Measurements from ENCODE around the gene MAPK9.
A peak's percentile ranks its signal among the peaks of the same experiment; 100 is the strongest.

The MAPK9 gene

DNA sequence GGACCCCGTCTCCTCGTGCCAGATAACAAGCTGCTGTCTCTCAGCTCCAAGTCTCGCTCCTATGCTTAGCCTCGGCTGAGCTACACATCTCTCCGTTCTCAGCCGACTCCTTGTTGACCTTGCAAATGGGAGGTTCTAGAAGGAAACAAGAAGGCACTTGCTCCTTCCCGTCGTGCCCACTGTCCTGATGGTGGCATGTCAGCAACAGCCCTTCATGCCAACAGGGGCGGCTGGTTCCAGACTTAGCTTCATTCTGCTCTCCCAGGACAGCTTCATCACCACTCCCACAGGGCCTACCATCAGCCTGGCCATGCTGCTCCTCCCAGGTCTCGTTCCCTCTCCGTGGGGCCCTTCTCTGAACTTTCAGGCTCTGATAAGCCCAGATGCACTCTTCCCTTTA is 69.8 kb downstream of the MAPK9 start:
- no peak for DNase-seq (ENCODE audit: low read depth)
- no peak overlapping the region for H3K4me3 ChIP-seq (ENCODE audit: low read depth, low read length)
- no peak for TF ChIP-seq POLR2A (IDR thresholded peaks at IDR 0.05; ENCODE audit: extremely low read depth, insufficient read length)

- no peak overlapping the region for H3K4me3 ChIP-seq (ENCODE audit: low read depth, low read length)
- no peak for DNase-seq (ENCODE audit: low read depth)
- no peak for TF ChIP-seq POLR2A (IDR thresholded peaks at IDR 0.05; ENCODE audit: extremely low read depth, insufficient read length)
- TF ChIP-seq, protein P1, sequence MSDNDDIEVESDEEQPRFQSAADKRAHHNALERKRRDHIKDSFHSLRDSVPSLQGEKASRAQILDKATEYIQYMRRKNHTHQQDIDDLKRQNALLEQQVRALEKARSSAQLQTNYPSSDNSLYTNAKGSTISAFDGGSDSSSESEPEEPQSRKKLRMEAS (IDR thresholded peaks at IDR 0.05; ENCODE audit: low read depth, low read length): no peak
- TF ChIP-seq, protein P2, sequence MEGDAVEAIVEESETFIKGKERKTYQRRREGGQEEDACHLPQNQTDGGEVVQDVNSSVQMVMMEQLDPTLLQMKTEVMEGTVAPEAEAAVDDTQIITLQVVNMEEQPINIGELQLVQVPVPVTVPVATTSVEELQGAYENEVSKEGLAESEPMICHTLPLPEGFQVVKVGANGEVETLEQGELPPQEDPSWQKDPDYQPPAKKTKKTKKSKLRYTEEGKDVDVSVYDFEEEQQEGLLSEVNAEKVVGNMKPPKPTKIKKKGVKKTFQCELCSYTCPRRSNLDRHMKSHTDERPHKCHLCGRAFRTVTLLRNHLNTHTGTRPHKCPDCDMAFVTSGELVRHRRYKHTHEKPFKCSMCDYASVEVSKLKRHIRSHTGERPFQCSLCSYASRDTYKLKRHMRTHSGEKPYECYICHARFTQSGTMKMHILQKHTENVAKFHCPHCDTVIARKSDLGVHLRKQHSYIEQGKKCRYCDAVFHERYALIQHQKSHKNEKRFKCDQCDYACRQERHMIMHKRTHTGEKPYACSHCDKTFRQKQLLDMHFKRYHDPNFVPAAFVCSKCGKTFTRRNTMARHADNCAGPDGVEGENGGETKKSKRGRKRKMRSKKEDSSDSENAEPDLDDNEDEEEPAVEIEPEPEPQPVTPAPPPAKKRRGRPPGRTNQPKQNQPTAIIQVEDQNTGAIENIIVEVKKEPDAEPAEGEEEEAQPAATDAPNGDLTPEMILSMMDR (IDR thresholded peaks at IDR 0.05; ENCODE audit: low read depth, low read length): no peak
- no peak for TF ChIP-seq MYC (IDR thresholded peaks at IDR 0.05; ENCODE audit: low read depth, low read length)
These were observed 74.1 kb downstream of the MAPK9 start for GRCh38 chr5:180217797-180218196.

DNA sequence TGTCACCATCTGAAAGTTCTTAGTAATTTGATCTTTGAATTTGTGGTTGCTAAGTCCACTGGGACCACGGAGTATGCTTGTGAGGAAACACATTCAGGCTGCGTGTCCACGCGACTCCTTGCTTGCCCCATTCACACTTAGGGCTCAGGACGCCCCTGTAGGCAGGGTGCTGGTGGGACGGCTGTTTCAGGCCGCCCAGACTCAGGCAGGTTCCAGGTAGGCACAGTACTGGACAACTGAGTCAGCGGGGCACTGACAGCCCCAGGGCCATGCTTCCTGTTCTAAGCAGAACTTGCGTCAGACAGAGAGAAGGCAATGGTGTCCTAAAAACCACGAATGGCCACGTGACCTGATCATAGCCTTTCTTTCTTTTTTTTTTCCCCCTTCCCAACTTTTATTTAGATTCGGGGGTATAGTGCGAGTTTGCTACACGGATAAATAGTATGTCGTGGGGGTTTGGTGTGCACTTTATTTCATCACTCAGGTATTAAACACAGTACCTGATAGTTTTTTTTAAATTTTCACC is 75.2 kb downstream of the MAPK9 start:
- H3K4me3 ChIP-seq (ENCODE audit: low read depth, low read length): no peak overlapping the region
- TF ChIP-seq, protein P1 (IDR thresholded peaks at IDR 0.05; ENCODE audit: low read depth, low read length): peak; percentile 59
- TF ChIP-seq POLR2A (IDR thresholded peaks at IDR 0.05; ENCODE audit: extremely low read depth, insufficient read length) (no peak), MYC (IDR thresholded peaks at IDR 0.05; ENCODE audit: low read depth, low read length) (no peak)
- TF ChIP-seq, protein P2 (IDR thresholded peaks at IDR 0.05; ENCODE audit: low read depth, low read length): no peak
- DNase-seq (ENCODE audit: low read depth): peak; percentile 30

DNA sequence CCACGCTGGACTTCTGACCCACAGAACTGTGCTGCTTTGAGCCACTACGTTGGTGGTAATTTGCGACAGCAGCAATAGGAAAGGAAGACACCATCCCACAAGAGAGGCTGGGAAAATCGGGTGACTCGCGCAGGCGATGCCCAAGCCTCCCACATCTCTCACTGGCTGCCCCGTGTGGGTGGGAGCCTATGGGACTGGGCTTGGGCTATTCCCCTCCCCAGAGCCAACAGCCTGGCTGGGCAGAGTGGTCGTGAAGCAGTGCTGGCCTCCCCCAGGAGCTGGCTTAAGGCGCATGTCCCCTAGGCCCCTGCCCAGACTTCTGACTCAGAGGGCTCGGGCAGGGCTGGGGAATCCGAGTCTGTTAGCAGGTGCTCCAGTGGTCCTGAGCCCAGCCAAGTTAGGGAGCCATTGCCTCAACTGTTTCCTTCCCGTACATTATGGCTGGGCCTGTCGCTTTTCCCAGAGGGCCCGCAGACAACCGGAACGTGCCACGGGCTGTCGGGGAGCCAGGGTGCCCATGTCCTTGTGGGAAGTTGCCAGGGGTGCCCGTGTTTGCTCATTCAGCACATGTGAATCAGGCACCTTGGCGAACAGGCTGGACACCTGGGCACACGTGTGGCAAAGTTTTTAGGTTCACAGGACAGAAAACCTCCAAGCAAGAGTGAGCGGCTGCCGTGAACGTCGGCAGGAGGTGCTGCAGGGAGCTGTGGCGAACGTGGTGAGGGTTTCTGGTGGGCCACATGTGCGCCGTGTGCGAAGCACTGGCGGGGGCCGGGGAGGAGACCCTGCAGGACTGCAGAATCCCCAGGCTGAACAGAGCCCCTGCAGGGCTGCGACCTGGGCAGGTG is 75.9 kb downstream of the MAPK9 start:
- no peak for DNase-seq (ENCODE audit: low read depth)
- TF ChIP-seq, protein P1 (IDR thresholded peaks at IDR 0.05; ENCODE audit: low read depth, low read length): no peak
- TF ChIP-seq POLR2A (IDR thresholded peaks at IDR 0.05; ENCODE audit: extremely low read depth, insufficient read length): no peak
- TF ChIP-seq MYC (IDR thresholded peaks at IDR 0.05; ENCODE audit: low read depth, low read length): no peak
- TF ChIP-seq, protein P2 (IDR thresholded peaks at IDR 0.05; ENCODE audit: low read depth, low read length): no peak
- no peak overlapping the region for H3K4me3 ChIP-seq (ENCODE audit: low read depth, low read length)

DNA sequence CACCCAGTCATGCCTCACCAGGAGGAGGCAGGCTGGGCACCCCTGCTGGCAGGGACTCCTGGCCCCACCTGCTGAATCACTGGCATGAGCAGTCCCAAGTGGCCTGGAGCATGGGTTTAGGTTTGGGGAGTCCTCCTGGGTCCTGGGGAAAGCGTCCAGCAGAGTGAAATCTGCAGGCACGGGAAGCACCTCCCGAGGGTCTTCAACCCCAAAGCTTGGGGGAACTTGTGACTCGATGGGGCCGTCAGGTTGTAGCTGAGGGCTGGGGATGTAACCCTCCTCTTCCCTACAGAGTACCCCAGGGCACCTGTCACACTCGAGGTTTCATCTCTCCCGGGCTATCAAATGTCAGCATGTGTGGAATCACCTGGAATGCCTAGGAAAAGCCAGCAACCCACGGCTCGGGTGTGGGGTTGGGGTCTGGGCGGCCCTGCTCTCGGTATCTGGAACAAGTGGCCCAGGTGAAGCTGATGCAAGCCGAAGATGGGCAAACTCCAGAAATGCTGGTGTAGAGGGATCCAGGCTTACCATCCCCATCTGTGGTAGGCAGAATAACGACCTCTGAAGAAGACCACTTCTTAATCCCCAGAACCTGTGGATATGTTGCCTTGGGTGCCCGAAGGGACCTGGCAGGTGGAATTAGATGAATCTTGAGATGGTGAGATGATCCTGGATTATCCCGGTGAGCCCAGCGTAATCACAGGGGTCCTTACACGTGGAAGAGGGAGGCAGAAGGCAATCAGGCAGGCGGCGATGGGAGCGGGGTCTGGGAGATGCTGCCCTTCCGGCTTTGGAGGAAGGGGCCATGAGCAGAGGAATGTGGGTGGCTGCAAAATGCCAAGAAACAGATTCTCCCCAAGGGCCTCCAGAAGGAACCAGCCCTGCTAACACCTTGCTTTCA is 76.8 kb downstream of the MAPK9 start:
- H3K4me3 ChIP-seq (ENCODE audit: low read depth, low read length): no peak overlapping the region
- TF ChIP-seq MYC (IDR thresholded peaks at IDR 0.05; ENCODE audit: low read depth, low read length): no peak
- TF ChIP-seq, protein P2 (IDR thresholded peaks at IDR 0.05; ENCODE audit: low read depth, low read length): no peak
- TF ChIP-seq, protein P1 (IDR thresholded peaks at IDR 0.05; ENCODE audit: low read depth, low read length): no peak
- no peak for TF ChIP-seq POLR2A (IDR thresholded peaks at IDR 0.05; ENCODE audit: extremely low read depth, insufficient read length)
- no peak for DNase-seq (ENCODE audit: low read depth)

Measured in NB4 (cell line).